Measurements from ENCODE around the gene IFIT1. TPM values are rescaled to one million over a fixed set of nuclear protein-coding genes. Genes with fewer than 3 reads are reported as not detected.

Gene IFIT1
- total RNA-seq, 1 donor from 2014 or later = 71.8 TPM

GRCh38 chr10:89351412-89351779 is 41.0 kb upstream of the IFIT1 start:
- intact Hi-C loops (cut with DNase I) = no loop called here
- H3K9me3 ChIP-seq = no peaks in the 10 kb centered on the region
- ATAC-seq (peak; percentile 40 to 45), DNase-seq (no peak)
- peak overlapping the region; percentile 79 for H3K27ac ChIP-seq
- H3K36me3 ChIP-seq = no peaks in the 10 kb centered on the region
- H3K4me1 ChIP-seq = peaks cover 58% of the 10 kb centered on the region
- no peaks in the 10 kb centered on the region for H3K27me3 ChIP-seq (ENCODE audit: low read depth)
- H3K4me3 ChIP-seq = no peak overlapping the region
- TF ChIP-seq CTCF (IDR thresholded peaks at IDR 0.05) = no peak

DNA sequence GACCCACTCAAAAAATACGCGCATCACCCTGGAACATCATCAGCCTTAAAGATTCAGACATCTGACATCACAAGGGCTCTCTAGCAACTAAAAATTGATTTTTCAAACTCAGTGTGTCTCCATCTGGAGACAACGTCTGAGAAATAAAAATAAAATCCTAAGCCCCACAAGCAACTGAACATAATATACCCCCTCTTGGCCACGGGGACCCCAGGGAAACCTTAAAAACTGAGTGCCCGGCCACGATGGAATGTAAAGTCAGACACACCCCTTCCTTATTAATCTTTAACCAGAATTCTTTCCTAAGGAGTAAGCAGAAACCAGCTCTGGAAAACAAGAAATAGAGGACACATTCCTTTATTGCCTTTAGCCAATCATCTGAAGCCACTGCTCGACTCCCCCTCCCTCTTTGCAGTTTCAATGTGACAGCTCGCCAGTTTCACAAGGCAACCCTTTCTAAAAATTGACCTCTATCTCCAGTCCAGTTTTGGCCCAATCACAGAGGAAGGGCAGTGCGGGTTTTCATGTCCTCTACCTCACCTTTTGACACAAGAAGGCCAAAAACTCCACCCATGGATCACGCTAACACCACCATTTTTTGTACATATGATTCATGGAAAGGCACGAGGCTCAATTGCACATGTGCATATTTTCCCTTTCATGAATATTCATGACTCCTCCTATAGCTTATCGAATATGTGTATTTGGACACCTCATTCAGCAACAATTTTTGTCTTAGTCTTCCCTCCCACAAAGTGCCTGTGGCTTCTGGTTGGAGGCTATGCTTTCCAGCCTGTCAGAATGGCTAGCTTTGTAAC is 40.4 kb upstream of the IFIT1 start:
- Histone ChIP-seq H3K36me3 (no peaks in the 10 kb centered on the region), H3K9me3 (no peaks in the 10 kb centered on the region), H3K27ac (peak overlapping the region; percentile 79), H3K4me3 (no peak overlapping the region), H3K4me1 (peaks cover 52% of the 10 kb centered on the region), H3K27me3 (ENCODE audit: low read depth) (no peaks in the 10 kb centered on the region)
- intact Hi-C loops (cut with DNase I) = no loop called here
- ATAC-seq (peak; percentile 85 to 92), DNase-seq (no peak)
- TF ChIP-seq CTCF (IDR thresholded peaks at IDR 0.05) = no peak

DNA sequence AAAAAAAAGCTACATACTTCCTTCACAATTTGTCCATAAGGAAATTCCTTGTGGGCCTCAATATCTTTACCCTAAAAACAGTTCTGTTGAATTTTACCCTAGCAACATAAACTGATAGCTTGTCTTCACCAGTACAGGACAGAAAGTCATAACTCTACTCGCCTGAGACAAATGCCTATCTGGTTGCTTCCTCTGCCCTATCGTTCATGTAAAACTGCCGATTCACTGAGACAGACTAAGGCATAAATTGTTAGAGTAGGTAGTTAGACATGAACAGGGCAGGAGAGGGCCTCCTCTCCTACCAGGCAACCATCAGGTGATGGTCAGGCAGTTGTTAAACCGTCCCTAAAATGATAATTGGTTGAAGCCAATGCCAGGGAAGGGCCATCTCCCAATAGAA is 39.6 kb upstream of the IFIT1 start:
- H3K27me3 ChIP-seq (ENCODE audit: low read depth) = no peaks in the 10 kb centered on the region
- intact Hi-C loops (cut with DNase I) = no loop called here

GRCh38 chr10:89355394-89355931 is 37.0 kb upstream of the IFIT1 start:
- no peak for DNase-seq
- ATAC-seq = no peak
- H3K4me1 ChIP-seq = peaks cover 25% of the 10 kb centered on the region
- no peak for TF ChIP-seq CTCF (IDR thresholded peaks at IDR 0.05)
- intact Hi-C loops (cut with DNase I) = no loop called here
- H3K27me3 ChIP-seq (ENCODE audit: low read depth) = no peaks in the 10 kb centered on the region
- H3K4me3 ChIP-seq = no peak overlapping the region
- no peaks in the 10 kb centered on the region for H3K9me3 ChIP-seq
- H3K27ac ChIP-seq = no peak overlapping the region
- no peaks in the 10 kb centered on the region for H3K36me3 ChIP-seq

More for the DNA sequence above, 39.6 kb upstream of the IFIT1 start:
- TF ChIP-seq CTCF (IDR thresholded peaks at IDR 0.05) = no peak
- Histone ChIP-seq H3K4me1 (peaks cover 44% of the 10 kb centered on the region), H3K36me3 (no peaks in the 10 kb centered on the region), H3K27ac (peak overlapping the region; percentile 79), H3K4me3 (no peak overlapping the region), H3K9me3 (no peaks in the 10 kb centered on the region)
- ATAC-seq (no peak), DNase-seq (no peak)

DNA sequence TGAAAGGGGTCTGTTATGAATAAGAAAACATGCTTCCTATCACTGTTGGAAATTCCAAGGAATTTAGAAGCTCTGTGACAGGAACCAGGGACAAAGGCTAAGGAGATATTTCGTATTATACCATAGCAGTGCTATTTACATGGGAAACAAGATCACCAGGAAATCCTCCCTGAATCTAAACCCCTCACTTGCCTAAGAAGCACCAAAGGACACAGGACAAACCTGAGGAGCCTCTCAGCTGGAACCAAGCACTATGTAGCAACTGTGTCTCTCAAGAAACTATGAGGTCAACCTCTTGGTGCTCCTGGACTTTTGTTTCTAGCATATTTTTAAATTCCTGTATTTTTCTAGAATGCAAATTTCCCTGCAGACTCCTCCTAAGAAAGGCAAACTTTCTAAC is 35.3 kb upstream of the IFIT1 start:
- Histone ChIP-seq H3K27ac (no peak overlapping the region), H3K36me3 (no peaks in the 10 kb centered on the region), H3K27me3 (ENCODE audit: low read depth) (no peaks in the 10 kb centered on the region), H3K4me1 (peaks cover 9% of the 10 kb centered on the region), H3K9me3 (no peaks in the 10 kb centered on the region), H3K4me3 (no peak overlapping the region)
- ATAC-seq (no peak), DNase-seq (no peak)
- no peak for TF ChIP-seq CTCF (IDR thresholded peaks at IDR 0.05)
- intact Hi-C loops (cut with DNase I) = no loop called here
